CD8-positive, alpha-beta memory T cell (primary cell): ENCODE measurements around the gene CAP2. TPM values are rescaled to one million over a fixed set of nuclear protein-coding genes. Genes with fewer than 3 reads are reported as not detected.
"Not testable (repeated sequence)": the region's sequence is repeated elsewhere in the genome, so short reads cannot be mapped to it uniquely, and the experiment has no call there.

Source experiments
- CTCF ChIA-PET: fragments of 350-600 bp; sonication (Branson Sonifier 250); formaldehyde crosslinking; loops from one replicate; lab custom pipeline; 2021; ENCODE audit warnings: antibody characterized with exemption; lab: Charles Lee
- POLR2A ChIA-PET: fragments of 350-600 bp; sonication (Branson Sonifier 250); formaldehyde crosslinking; loops from one replicate; lab custom pipeline; 2021; ENCODE audit warnings: antibody characterized with exemption; lab: Charles Lee
- DNase-seq, 5 donors: peaks; one replicate each; pipeline versions ENCODE4 v3.0.0 to v3.0.0-alpha.2; 2020 to 2022; ENCODE audit warnings: mixed read lengths in 1 of 5
- H3K27ac ChIP-seq: one replicate; pipeline ENCODE4 v1.7.0; 2013; ENCODE audit warnings: low read depth, mild to moderate bottlenecking, low read length, moderate library complexity
- H3K27me3 ChIP-seq: 2 replicates; pipeline ENCODE4 v1.7.0; 2013; ENCODE audit warnings: low read length, mild to moderate bottlenecking; ENCODE audit not compliant: insufficient read depth, poor library complexity, severe bottlenecking
- H3K36me3 ChIP-seq: 2 replicates; pipeline ENCODE4 v1.7.0; 2013; ENCODE audit warnings: mild to moderate bottlenecking, low read length, moderate library complexity; ENCODE audit not compliant: insufficient read depth
- H3K4me1 ChIP-seq: 2 replicates; pipeline ENCODE4 v1.7.0; 2013; ENCODE audit warnings: mild to moderate bottlenecking, low read length, moderate library complexity; ENCODE audit not compliant: insufficient read depth
- H3K4me3 ChIP-seq: 2 replicates; pipeline ENCODE4 v1.7.0; 2013; ENCODE audit warnings: mild to moderate bottlenecking, low read length
- H3K9me3 ChIP-seq: 2 replicates; pipeline ENCODE4 v1.7.0; 2013; ENCODE audit warnings: mild to moderate bottlenecking, low read length
- H3K27ac Mint-ChIP-seq, 8 donors: one replicate each; pipeline ENCODE4 v1.8.0; 2020 to 2021; ENCODE audit warnings: mixed read lengths in 8 of 8, mild to moderate bottlenecking in 6 of 8, inconsistent platforms in 3 of 8, moderate library complexity in 3 of 8
- H3K27me3 Mint-ChIP-seq, 2 donors: one replicate each; pipeline ENCODE4 v1.8.0; 2020 to 2021; ENCODE audit warnings: mixed read lengths in 2 of 2, mild to moderate bottlenecking in 1 of 2, moderate library complexity in 1 of 2
- H3K36me3 Mint-ChIP-seq, 3 donors: one replicate each; pipeline ENCODE4 v1.8.0; 2020 to 2021; ENCODE audit warnings: mixed read lengths in 3 of 3, inconsistent platforms in 1 of 3, mild to moderate bottlenecking in 1 of 3
- H3K4me1 Mint-ChIP-seq, 3 donors: one replicate each; pipeline ENCODE4 v1.8.0; 2020 to 2021; ENCODE audit warnings: mixed read lengths in 3 of 3, inconsistent platforms in 1 of 3, mild to moderate bottlenecking in 1 of 3
- H3K4me3 Mint-ChIP-seq, 7 donors: one replicate each; pipeline ENCODE4 v1.8.0; 2020 to 2021; ENCODE audit warnings: mixed read lengths in 7 of 7, mild to moderate bottlenecking in 6 of 7, moderate library complexity in 4 of 7, inconsistent platforms in 2 of 7
- H3K9me3 Mint-ChIP-seq, 5 donors: one replicate each; pipeline ENCODE4 v1.8.0; 2020 to 2022; ENCODE audit warnings: mixed read lengths in 5 of 5, mild to moderate bottlenecking in 3 of 5, moderate library complexity in 2 of 5, inconsistent platforms in 1 of 5
- polyA plus RNA-seq: library from polyadenylated mRNA; unstranded; fragments of 300-500 nt; fragmentation: Illumina TruSeq; gene quantifications from one replicate; pipeline ENCODE4 v1.2.3, GENCODE V29; 2021
- total RNA-seq, 2 experiments: library from RNA; stranded (reverse); gene quantifications; one replicate each; pipeline ENCODE4 v1.2.3, GENCODE V29; 2021

CAP2 gene
- total and polyA plus RNA-seq, 3 experiments from 2014 or later: 1.0 TPM; not detected in 2

- H3K4me1 ChIP-seq: no peaks in the 10 kb centered on the region
- CTCF ChIA-PET: no interaction called here
- no peak for DNase-seq
- H3K27me3 ChIP-seq: peaks cover 11% of the 10 kb centered on the region
- Mint-ChIP-seq H3K36me3 (no peaks in the 10 kb centered on the region), H3K4me3 (no peak overlapping the region), H3K4me1 (peaks cover 2 to 9% (median 4%) of the 10 kb centered on the region in 3 donors), H3K27ac (no peak overlapping the region), H3K9me3 (peaks cover 0 to 4% (median 0%) of the 10 kb centered on the region in 5 donors), H3K27me3 (peaks cover 27 to 56% of the 10 kb centered on the region in 2 donors)
- H3K9me3 ChIP-seq: no peaks in the 10 kb centered on the region
- no peaks in the 10 kb centered on the region for H3K36me3 ChIP-seq
- POLR2A ChIA-PET: no interaction called here
- H3K4me3 ChIP-seq: no peak overlapping the region
- no peak overlapping the region for H3K27ac ChIP-seq
Measured at GRCh38 chr6:17389274-17389847, 4.0 kb upstream of the CAP2 start.

DNA sequence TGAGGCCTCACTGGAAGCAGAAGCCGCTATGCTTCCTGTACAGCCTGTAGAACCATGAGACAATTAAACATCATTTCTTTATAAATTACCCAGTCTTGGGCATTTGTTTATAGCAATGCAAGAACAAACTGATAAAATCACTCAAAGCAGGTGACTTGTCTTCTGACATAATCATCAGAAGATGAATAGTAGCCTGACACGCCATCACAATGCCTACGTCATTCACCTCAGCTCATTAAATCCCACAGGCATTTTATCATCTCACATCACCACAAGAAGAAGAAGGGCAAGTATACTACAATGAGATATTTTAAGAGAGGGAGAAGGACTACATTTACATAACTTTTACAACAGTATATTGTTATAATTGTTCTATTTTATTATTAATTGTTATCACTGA is 3.1 kb upstream of the CAP2 start:
- DNase-seq: no peak
- no peak overlapping the region for H3K4me3 ChIP-seq
- Mint-ChIP-seq H3K4me3 (no peak overlapping the region), H3K4me1 (peaks cover 2 to 10% (median 5%) of the 10 kb centered on the region in 3 donors), H3K27ac (no peak overlapping the region), H3K27me3 (peaks cover 36 to 63% of the 10 kb centered on the region in 2 donors), H3K9me3 (peaks cover 0 to 4% (median 0%) of the 10 kb centered on the region in 5 donors), H3K36me3 (no peaks in the 10 kb centered on the region)
- no peaks in the 10 kb centered on the region for H3K9me3 ChIP-seq
- ChIA-PET POLR2A (no interaction called here), CTCF (no interaction called here)
- no peaks in the 10 kb centered on the region for H3K4me1 ChIP-seq
- peaks cover 17% of the 10 kb centered on the region for H3K27me3 ChIP-seq
- no peak overlapping the region for H3K27ac ChIP-seq
- H3K36me3 ChIP-seq: no peaks in the 10 kb centered on the region

DNA sequence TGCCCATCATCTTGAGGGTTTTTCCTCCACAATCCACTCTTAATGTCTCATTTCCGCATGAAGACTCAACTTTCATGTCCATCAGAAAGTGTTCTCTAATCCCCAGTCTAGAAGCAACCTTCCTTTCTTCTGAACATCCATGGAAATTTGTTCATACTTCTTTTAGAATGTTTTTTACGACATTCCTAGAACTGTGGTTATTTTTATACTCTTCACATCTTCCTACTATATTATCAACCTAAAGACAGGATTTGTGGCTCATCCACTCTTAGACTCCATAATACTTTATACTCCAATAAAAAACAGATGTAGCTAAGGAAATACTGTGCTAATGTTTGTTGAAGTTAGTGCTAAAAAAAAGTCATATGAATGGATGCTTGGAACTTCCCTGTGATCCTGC is 1.4 kb upstream of the CAP2 start:
- no peaks in the 10 kb centered on the region for H3K4me1 ChIP-seq
- no peak overlapping the region for H3K4me3 ChIP-seq
- Mint-ChIP-seq H3K27me3 (peaks cover 36 to 77% of the 10 kb centered on the region in 2 donors), H3K9me3 (peaks cover 0 to 4% (median 0%) of the 10 kb centered on the region in 5 donors), H3K4me1 (peaks cover 2 to 10% (median 5%) of the 10 kb centered on the region in 3 donors), H3K36me3 (no peaks in the 10 kb centered on the region), H3K27ac (no peak overlapping the region), H3K4me3 (no peak overlapping the region)
- no peaks in the 10 kb centered on the region for H3K9me3 ChIP-seq
- POLR2A ChIA-PET: no interaction called here
- no peak for DNase-seq
- H3K27ac ChIP-seq: no peak overlapping the region
- CTCF ChIA-PET: no interaction called here
- H3K27me3 ChIP-seq: peaks cover 19% of the 10 kb centered on the region
- H3K36me3 ChIP-seq: no peaks in the 10 kb centered on the region

DNA sequence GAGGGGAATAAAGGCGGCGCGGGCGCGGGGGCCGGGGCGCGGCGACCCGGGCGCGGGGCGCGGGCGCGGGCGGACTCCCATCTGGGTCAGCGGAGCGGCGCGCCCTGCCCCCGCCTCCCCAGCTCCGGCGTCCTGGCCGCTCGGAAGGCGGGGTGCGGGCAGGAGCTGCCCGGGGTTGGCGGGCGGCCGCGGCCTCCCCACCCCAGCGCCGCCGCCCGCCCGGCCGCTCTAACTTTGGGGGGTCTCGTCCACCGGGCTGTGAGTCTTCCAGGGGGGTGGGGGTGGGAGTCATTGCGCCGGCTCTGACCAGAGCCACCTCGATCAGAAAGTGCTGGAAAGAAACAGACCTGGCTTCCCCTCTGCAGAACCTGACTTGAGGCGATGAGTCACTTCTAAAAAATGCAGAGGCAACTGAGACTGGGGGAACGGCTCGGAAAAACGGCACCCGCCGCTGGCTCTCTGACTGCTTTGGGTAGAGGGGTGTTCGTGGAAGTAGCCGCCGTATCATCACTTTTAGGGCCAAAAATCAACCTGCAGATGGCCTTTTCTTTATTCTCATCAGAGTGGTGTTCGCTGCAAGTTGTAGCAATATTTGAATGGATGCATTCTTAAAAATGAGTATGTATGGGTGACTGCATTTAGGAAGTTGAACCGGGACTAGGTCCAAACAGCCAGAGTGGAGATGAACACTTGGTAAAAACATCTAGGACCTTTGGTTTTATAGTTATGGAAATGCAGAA is 667 bp downstream of the CAP2 start:
- H3K4me3 ChIP-seq: no peak overlapping the region

DNA sequence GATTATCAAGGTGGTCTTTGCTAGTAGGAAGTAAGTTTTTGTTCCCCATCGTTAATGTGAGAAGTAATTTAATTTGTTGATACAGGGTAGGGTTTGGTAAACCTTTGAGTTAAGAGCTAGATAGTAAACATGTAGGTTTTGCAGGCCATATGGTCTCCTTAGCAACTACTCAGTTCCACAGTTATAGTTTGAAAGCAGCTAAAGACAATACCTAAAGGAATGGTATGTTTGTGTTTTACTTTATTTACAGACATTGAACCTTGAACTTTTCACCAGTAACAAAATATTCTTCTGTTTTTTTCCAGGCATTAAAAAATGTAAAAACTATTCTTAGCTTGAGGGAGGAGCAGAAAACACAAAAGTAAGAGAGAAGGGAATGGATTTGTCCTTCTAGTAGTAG is 1.7 kb downstream of the CAP2 start:
- no peak for DNase-seq
- peaks cover 38 to 77% of the 10 kb centered on the region in 2 donors for H3K27me3 Mint-ChIP-seq
- H3K9me3 Mint-ChIP-seq: peaks cover 0 to 7% (median 0%) of the 10 kb centered on the region in 5 donors
- H3K4me3 Mint-ChIP-seq: no peak overlapping the region
- Histone ChIP-seq H3K4me3 (no peak overlapping the region), H3K36me3 (no peaks in the 10 kb centered on the region), H3K4me1 (no peaks in the 10 kb centered on the region), H3K27me3 (peaks cover 19% of the 10 kb centered on the region), H3K9me3 (no peaks in the 10 kb centered on the region), H3K27ac (no peak overlapping the region)
- H3K27ac Mint-ChIP-seq: no peak overlapping the region
- H3K36me3 Mint-ChIP-seq: peaks cover 0 to 3% (median 0%) of the 10 kb centered on the region in 3 donors
- CTCF ChIA-PET: no interaction called here
- POLR2A ChIA-PET: no interaction called here
- peaks cover 2 to 10% (median 5%) of the 10 kb centered on the region in 3 donors for H3K4me1 Mint-ChIP-seq

More for the DNA sequence above, 667 bp downstream of the CAP2 start:
- Histone ChIP-seq H3K27ac (no peak overlapping the region), H3K4me1 (no peaks in the 10 kb centered on the region), H3K27me3 (peaks cover 19% of the 10 kb centered on the region), H3K9me3 (no peaks in the 10 kb centered on the region), H3K36me3 (no peaks in the 10 kb centered on the region)
- Mint-ChIP-seq H3K27me3 (peaks cover 38 to 82% of the 10 kb centered on the region in 2 donors), H3K27ac (peak overlapping the region in 1 of 8 donors; percentile 72), H3K4me3 (peak overlapping the region in 5 of 7 donors; percentile 16 to 67 (median 59)), H3K36me3 (peaks cover 0 to 3% (median 0%) of the 10 kb centered on the region in 3 donors), H3K9me3 (peaks cover 0 to 7% (median 0%) of the 10 kb centered on the region in 5 donors), H3K4me1 (peaks cover 2 to 10% (median 5%) of the 10 kb centered on the region in 3 donors)
- CTCF ChIA-PET: no interaction called here
- POLR2A ChIA-PET: no interaction called here
- no peak for DNase-seq

GRCh38 chr6:17396256-17396655 is 2.9 kb downstream of the CAP2 start:
- H3K27ac Mint-ChIP-seq: no peak overlapping the region
- DNase-seq: no peak
- H3K4me1 Mint-ChIP-seq: peaks cover 2 to 10% (median 5%) of the 10 kb centered on the region in 3 donors
- Histone ChIP-seq H3K36me3 (no peaks in the 10 kb centered on the region), H3K9me3 (no peaks in the 10 kb centered on the region), H3K27ac (no peak overlapping the region), H3K4me3 (no peak overlapping the region), H3K27me3 (peaks cover 19% of the 10 kb centered on the region), H3K4me1 (no peaks in the 10 kb centered on the region)
- H3K4me3 Mint-ChIP-seq: no peak overlapping the region
- peaks cover 0 to 3% (median 0%) of the 10 kb centered on the region in 3 donors for H3K36me3 Mint-ChIP-seq
- ChIA-PET POLR2A (no interaction called here), CTCF (no interaction called here)
- peaks cover 34 to 68% of the 10 kb centered on the region in 2 donors for H3K27me3 Mint-ChIP-seq
- H3K9me3 Mint-ChIP-seq: peaks cover 0 to 7% (median 0%) of the 10 kb centered on the region in 5 donors

DNA sequence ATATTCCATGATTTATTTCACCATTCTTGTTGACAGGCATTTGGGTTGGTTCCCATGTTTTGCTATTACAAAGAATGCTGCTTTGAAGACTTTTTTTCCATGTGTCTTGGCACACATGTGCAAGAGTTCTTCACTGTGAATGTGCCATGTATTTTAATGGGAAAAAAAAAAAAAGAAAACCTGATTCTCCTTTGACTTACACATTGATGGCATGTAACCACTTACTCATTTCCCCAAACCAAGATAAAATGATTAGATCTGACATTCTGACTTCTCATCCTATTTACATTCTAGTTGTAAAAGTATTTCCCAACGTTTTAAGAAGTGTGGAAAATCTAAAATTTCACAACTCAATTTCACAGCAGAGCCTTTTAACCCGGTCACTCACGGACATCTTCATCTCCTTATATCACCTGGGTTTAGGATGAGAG is 4.4 kb downstream of the CAP2 start:
- Histone ChIP-seq H3K4me1 (no peaks in the 10 kb centered on the region), H3K27me3 (peaks cover 15% of the 10 kb centered on the region), H3K9me3 (no peaks in the 10 kb centered on the region), H3K4me3 (no peak overlapping the region), H3K27ac (no peak overlapping the region), H3K36me3 (no peaks in the 10 kb centered on the region)
- no peak overlapping the region for H3K4me3 Mint-ChIP-seq
- peaks cover 0 to 3% (median 0%) of the 10 kb centered on the region in 3 donors for H3K36me3 Mint-ChIP-seq
- H3K27ac Mint-ChIP-seq: no peak overlapping the region
- POLR2A ChIA-PET: no interaction called here
- peaks cover 2 to 10% (median 5%) of the 10 kb centered on the region in 3 donors for H3K4me1 Mint-ChIP-seq
- peaks cover 0 to 5% (median 0%) of the 10 kb centered on the region in 5 donors for H3K9me3 Mint-ChIP-seq
- H3K27me3 Mint-ChIP-seq: peaks cover 25 to 53% of the 10 kb centered on the region in 2 donors
- no peak for DNase-seq
- CTCF ChIA-PET: no interaction called here

- H3K9me3 Mint-ChIP-seq, H3K4me3 ChIP-seq, H3K27me3 ChIP-seq, POLR2A ChIA-PET, H3K27ac ChIP-seq, H3K4me1 ChIP-seq, H3K36me3 Mint-ChIP-seq, H3K27ac Mint-ChIP-seq, H3K4me3 Mint-ChIP-seq, H3K4me1 Mint-ChIP-seq, H3K9me3 ChIP-seq, H3K27me3 Mint-ChIP-seq, DNase-seq, H3K36me3 ChIP-seq, CTCF ChIA-PET: not testable (repeated sequence)
Measured at GRCh38 chr6:17405181-17405943, 12.0 kb downstream of the CAP2 start.
